Activated T-helper 1 cell treated with anti-CD3 and anti-CD28 coated beads, Interleukin-2, amount 50 U/mL, for 16 hours (primary cell): ENCODE results near the gene RBM8A.

Experiments
- DNase-seq, 2 donors: peaks; one replicate each; pipeline ENCODE4 v3.0.0-alpha.2; 2020; ENCODE audit warnings: low read depth in 1 of 2, low spot score in 1 of 2

The RBM8A gene

GRCh38 chr1:145918144-145918991 lies 8.9 kb downstream of the RBM8A start, which contains the start of gene PEX11B:
Gene PEX11B (minus strand): TSS chr1:145918717. CDS start chr1:145918688, 29 bp downstream.
- DNase-seq, result peak; percentile 85 to 89

GRCh38 chr1:145917595-145917994 lies 9.7 kb downstream of the RBM8A start:
- no peak for DNase-seq

GRCh38 chr1:145916745-145917144 lies 10.5 kb downstream of the RBM8A start:
- DNase-seq, result no peak

GRCh38 chr1:145912128-145912641 lies 15.1 kb downstream of the RBM8A start:
- DNase-seq, result no peak

GRCh38 chr1:145908653-145909052 lies 18.6 kb downstream of the RBM8A start:
- DNase-seq, result no peak

GRCh38 chr1:145906954-145907753 lies 20.1 kb downstream of the RBM8A start:
- DNase-seq, result no peak

GRCh38 chr1:145901312-145902021 lies 25.8 kb downstream of the RBM8A start:
- DNase-seq, result no peak

GRCh38 chr1:145898756-145899155 lies 28.5 kb downstream of the RBM8A start:
- DNase-seq, result no peak

GRCh38 chr1:145897969-145898368 lies 29.3 kb downstream of the RBM8A start:
- no peak for DNase-seq

GRCh38 chr1:145895471-145895870 lies 31.8 kb downstream of the RBM8A start:
- DNase-seq, result no peak

GRCh38 chr1:145893306-145894055 lies 33.8 kb downstream of the RBM8A start:
- no peak for DNase-seq

GRCh38 chr1:145892486-145893087 lies 34.7 kb downstream of the RBM8A start:
- DNase-seq, result no peak

GRCh38 chr1:145891587-145892485 lies 35.4 kb downstream of the RBM8A start:
- peak; percentile 11 to 14 for DNase-seq

GRCh38 chr1:145891143-145891542 lies 36.1 kb downstream of the RBM8A start:
- DNase-seq, result no peak

- no peak for DNase-seq
Measured at GRCh38 chr1:145889722-145890121, 37.6 kb downstream of the RBM8A start.

GRCh38 chr1:145887631-145888030 lies 39.7 kb downstream of the RBM8A start:
- no peak for DNase-seq

GRCh38 chr1:145886816-145887215 lies 40.5 kb downstream of the RBM8A start:
- no peak for DNase-seq

- no peak for DNase-seq
Measured at GRCh38 chr1:145886390-145886789, 40.9 kb downstream of the RBM8A start.

- peak; percentile 72 to 76 for DNase-seq
Measured at GRCh38 chr1:145885738-145886287, 41.5 kb downstream of the RBM8A start, which contains the start of gene ANKRD35. Gene ANKRD35 (minus strand): TSS chr1:145885866. CDS start chr1:145885758, 108 bp downstream.
